Sigmoid colon (tissue), 7 donors: ENCODE data around the gene LONRF2. TPM values are rescaled to one million over a fixed set of nuclear protein-coding genes. Genes with fewer than 3 reads are reported as not detected.

Source experiments
- DNase-seq: peaks from one replicate; pipeline ENCODE4 v3.0.0-alpha.2; 2019
- H3K27ac ChIP-seq, 4 donors: fragments of 200-600 bp; sonication (generic); one replicate each; pipeline ENCODE4 v1.5.1; 2016 to 2019; ENCODE audit warnings: mild to moderate bottlenecking in 1 of 4
- H3K27me3 ChIP-seq, 3 donors: fragments of 200-600 bp; sonication (generic); one replicate each; pipeline ENCODE4 v1.5.1; 2019; ENCODE audit warnings: mild to moderate bottlenecking in 1 of 3
- H3K36me3 ChIP-seq, 4 donors: fragments of 200-600 bp; sonication (generic); one replicate each; pipeline ENCODE4 v1.5.1; 2016 to 2019
- H3K4me1 ChIP-seq, 4 donors: fragments of 200-600 bp; sonication (generic); one replicate each; pipeline ENCODE4 v1.5.1; 2017 to 2019
- H3K4me3 ChIP-seq, 4 donors: fragments of 200-600 bp; sonication (generic); one replicate each; pipeline ENCODE4 v1.5.1; 2017 to 2019; ENCODE audit warnings: mild to moderate bottlenecking in 2 of 4, moderate library complexity in 1 of 4
- H3K9me3 ChIP-seq, 4 donors: fragments of 200-600 bp in 3 of 4; sonication (generic) in 3 of 4; one replicate each; pipeline versions ENCODE4 v1.5.1 to v1.6.1; 2013 to 2019
- EP300 ChIP-seq, 4 donors: sonication (generic); formaldehyde crosslinking; IDR thresholded peaks; one replicate each; pipeline ENCODE4 v1.6.1; 2017; ENCODE audit warnings: antibody characterized with exemption in 4 of 4
- POLR2A ChIP-seq, 2 donors: fragments of 450-650 bp; IDR thresholded peaks; one replicate each; pipeline ENCODE4 v1.6.1; 2016; ENCODE audit warnings: antibody characterized with exemption in 2 of 2, mild to moderate bottlenecking in 2 of 2, moderate library complexity in 2 of 2
- POLR2AphosphoS5 ChIP-seq, 4 donors: sonication (generic); formaldehyde crosslinking; IDR thresholded peaks; one replicate each; pipeline ENCODE4 v1.6.1; 2017; ENCODE audit warnings: antibody characterized with exemption in 4 of 4
- WGBS, 2 donors: extraction: QIAGEN DNeasy Blood & Tissue Kit; methylation state at CpG; one replicate each; pipeline ENCODE4 v1.1.7; 2013; 5-methylcytosine and 5-hydroxymethylcytosine counted together
- intact Hi-C: fragments of 100-400 bp; cut with DNase I; formaldehyde crosslinking; loops from one replicate; pipeline ENCODE4 v1.15.1; 2023
- polyA plus RNA-seq, 3 donors: library from polyadenylated mRNA; stranded (reverse); fragments of 200-250 nt; gene quantifications; one replicate each; pipeline ENCODE4 v1.2.3, GENCODE V29; 2013
- total RNA-seq, 4 donors: library from RNA; depleted of rRNA; stranded (reverse); fragments of >200 nt; gene quantifications; one replicate each; pipeline ENCODE4 v1.1.0, GENCODE V29; 2016
- TF ChIP-seq, protein P1 (sequence below), 4 experiments: fragments of 450-650 bp in 3 of 4; fragments of 200-600 bp in 1 of 4; IDR thresholded peaks; one replicate each; pipeline ENCODE4 v1.5.1; 2016 to 2019; ENCODE audit warnings: antibody characterized with exemption in 4 of 4, mild to moderate bottlenecking in 3 of 4, moderate library complexity in 2 of 4
- donor health status: healthy with polysubstance abuse.
- donor health status: Bipolar disorder and iron deficiency.
- donor health status: healthy.

LONRF2 gene
- total and polyA plus RNA-seq, 7 donors = under 0.01 to 25.8 (median 14.6) TPM

DNA sequence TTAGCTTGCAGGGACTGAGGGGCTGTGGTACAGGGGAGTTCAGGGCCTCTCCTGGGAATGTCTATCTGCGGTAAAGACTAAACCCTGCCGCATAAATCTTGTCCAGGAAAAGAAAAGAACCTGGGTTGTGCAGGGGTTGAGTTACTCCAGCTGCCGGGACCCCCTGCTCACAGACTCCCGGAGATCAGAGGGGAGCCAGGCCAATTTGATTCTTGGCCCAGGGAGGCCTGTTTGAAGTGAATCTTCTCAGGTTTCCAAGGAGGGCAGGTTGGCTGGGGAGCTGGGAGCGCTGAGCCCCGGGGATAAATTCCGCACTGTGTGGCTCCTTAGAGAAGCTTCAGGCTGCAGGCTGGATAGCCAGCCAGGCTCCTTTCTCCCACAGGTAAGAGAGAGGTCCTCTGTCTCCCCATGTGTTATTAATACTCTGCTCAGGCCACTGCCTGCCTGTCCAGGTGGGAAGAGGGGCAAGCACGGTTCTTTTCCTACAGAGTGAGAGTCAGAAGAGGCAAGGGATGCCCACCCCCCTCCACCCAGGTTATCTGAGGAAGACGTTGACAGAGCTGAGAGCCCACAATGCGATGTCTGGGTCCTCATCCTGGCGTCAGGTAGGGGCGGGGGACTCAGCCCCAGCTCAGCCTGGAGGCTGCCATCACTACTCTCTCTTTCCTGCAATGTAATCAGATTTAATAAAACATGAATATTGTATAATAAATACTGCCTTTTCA is 82.7 kb downstream of the LONRF2 start:
- no peaks in the 10 kb centered on the region for H3K27me3 ChIP-seq
- intact Hi-C loops = loop anchor here (10.0 kb wide), 1 partner anchor 415 kb away; no protein-coding TSS in a partner anchor
- H3K9me3 ChIP-seq = no peaks in the 10 kb centered on the region
- no peak for TF ChIP-seq POLR2A (IDR thresholded peaks at IDR 0.05)
- TF ChIP-seq POLR2AphosphoS5 (IDR thresholded peaks at IDR 0.05) = no peak
- no peak for TF ChIP-seq EP300 (IDR thresholded peaks at IDR 0.05)
- TF ChIP-seq, protein P1, sequence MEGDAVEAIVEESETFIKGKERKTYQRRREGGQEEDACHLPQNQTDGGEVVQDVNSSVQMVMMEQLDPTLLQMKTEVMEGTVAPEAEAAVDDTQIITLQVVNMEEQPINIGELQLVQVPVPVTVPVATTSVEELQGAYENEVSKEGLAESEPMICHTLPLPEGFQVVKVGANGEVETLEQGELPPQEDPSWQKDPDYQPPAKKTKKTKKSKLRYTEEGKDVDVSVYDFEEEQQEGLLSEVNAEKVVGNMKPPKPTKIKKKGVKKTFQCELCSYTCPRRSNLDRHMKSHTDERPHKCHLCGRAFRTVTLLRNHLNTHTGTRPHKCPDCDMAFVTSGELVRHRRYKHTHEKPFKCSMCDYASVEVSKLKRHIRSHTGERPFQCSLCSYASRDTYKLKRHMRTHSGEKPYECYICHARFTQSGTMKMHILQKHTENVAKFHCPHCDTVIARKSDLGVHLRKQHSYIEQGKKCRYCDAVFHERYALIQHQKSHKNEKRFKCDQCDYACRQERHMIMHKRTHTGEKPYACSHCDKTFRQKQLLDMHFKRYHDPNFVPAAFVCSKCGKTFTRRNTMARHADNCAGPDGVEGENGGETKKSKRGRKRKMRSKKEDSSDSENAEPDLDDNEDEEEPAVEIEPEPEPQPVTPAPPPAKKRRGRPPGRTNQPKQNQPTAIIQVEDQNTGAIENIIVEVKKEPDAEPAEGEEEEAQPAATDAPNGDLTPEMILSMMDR (IDR thresholded peaks at IDR 0.05) = no peak
- H3K4me3 ChIP-seq = no peak overlapping the region
- no peak overlapping the region for H3K27ac ChIP-seq
- 81 to 83% methylated on average over 12 of the region's 12 CpGs for WGBS, 2 donors
- peaks cover 0 to 10% (median 8%) of the 10 kb centered on the region in 4 donors for H3K4me1 ChIP-seq
- DNase-seq = no peak
- no peaks in the 10 kb centered on the region for H3K36me3 ChIP-seq

DNA sequence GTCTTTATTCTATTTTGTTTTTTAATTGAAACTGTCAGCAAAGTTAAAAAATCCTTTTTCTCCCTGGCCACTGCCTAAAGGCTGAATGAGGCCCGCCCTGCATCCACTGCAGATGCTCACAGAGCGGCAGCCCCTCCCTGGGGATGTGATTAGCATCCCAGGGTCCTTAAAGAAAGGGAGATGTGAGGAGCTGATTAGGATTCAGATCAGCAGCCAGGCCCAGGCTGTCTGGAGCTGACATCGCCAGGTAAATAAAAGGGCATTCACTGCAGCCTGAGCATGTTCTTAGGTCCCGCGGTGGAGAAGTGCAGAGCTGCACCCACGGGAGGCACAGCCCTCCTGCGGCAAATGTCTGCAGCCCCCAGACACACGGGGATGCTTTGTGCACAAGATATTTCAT is 83.8 kb downstream of the LONRF2 start:
- WGBS, 2 donors = 81 to 86% methylated on average over 8 of the region's 8 CpGs

GRCh38 chr2:100237770-100238169 is 84.5 kb downstream of the LONRF2 start:
- Histone ChIP-seq H3K9me3 (no peaks in the 10 kb centered on the region), H3K4me1 (peaks cover 0 to 6% (median 5%) of the 10 kb centered on the region in 4 donors), H3K4me3 (no peak overlapping the region), H3K27ac (no peak overlapping the region), H3K27me3 (no peaks in the 10 kb centered on the region), H3K36me3 (no peaks in the 10 kb centered on the region)
- TF ChIP-seq, protein P1 (IDR thresholded peaks at IDR 0.05) = no peak
- TF ChIP-seq EP300 (IDR thresholded peaks at IDR 0.05) = no peak
- no peak for TF ChIP-seq POLR2AphosphoS5 (IDR thresholded peaks at IDR 0.05)
- TF ChIP-seq POLR2A (IDR thresholded peaks at IDR 0.05) = no peak
- intact Hi-C loops = no loop called here
- DNase-seq = no peak
- WGBS, 2 donors = 71 to 83% methylated on average over 8 of the region's 8 CpGs

More for the DNA sequence above, 83.8 kb downstream of the LONRF2 start:
- TF ChIP-seq EP300 (IDR thresholded peaks at IDR 0.05) = no peak
- no peak for TF ChIP-seq POLR2A (IDR thresholded peaks at IDR 0.05)
- TF ChIP-seq, protein P1 (IDR thresholded peaks at IDR 0.05) = no peak
- TF ChIP-seq POLR2AphosphoS5 (IDR thresholded peaks at IDR 0.05) = no peak
- DNase-seq = no peak
- no peaks in the 10 kb centered on the region for H3K36me3 ChIP-seq
- no peak overlapping the region for H3K27ac ChIP-seq
- H3K27me3 ChIP-seq = no peaks in the 10 kb centered on the region
- H3K4me1 ChIP-seq = peaks cover 0 to 10% (median 8%) of the 10 kb centered on the region in 4 donors
- H3K4me3 ChIP-seq = no peak overlapping the region
- intact Hi-C loops = no loop called here
- no peaks in the 10 kb centered on the region for H3K9me3 ChIP-seq

DNA sequence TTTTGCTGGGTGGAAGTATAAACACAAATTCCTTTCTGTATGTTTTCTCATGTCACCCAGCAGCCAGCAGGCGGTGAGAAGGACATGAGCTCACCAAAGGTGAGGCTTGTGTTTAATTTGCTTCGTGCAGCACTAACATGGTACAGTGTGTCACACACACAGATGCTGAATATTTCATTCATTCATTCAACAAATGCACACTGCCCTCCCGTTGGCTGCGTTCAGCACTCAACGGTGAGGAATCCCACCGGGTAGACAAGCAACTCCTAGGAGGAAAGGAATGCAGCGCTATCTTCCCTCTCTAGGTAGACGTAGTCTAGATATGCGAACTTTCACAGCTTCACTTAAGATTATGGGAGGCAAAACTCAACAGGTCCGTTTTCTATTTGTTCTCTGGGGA is 85.1 kb downstream of the LONRF2 start:
- no peaks in the 10 kb centered on the region for H3K9me3 ChIP-seq
- intact Hi-C loops = no loop called here
- no peak for TF ChIP-seq POLR2A (IDR thresholded peaks at IDR 0.05)
- TF ChIP-seq POLR2AphosphoS5 (IDR thresholded peaks at IDR 0.05) = no peak
- TF ChIP-seq EP300 (IDR thresholded peaks at IDR 0.05) = no peak
- TF ChIP-seq, protein P1 (IDR thresholded peaks at IDR 0.05) = no peak
- WGBS, 2 donors = 75 to 84% methylated on average over 10 of the region's 10 CpGs
- DNase-seq = no peak
- no peak overlapping the region for H3K4me3 ChIP-seq
- no peaks in the 10 kb centered on the region for H3K36me3 ChIP-seq
- no peaks in the 10 kb centered on the region for H3K4me1 ChIP-seq
- no peaks in the 10 kb centered on the region for H3K27me3 ChIP-seq
- no peak overlapping the region for H3K27ac ChIP-seq
